H1 (cell line): ENCODE results near the gene ALLC. TPM values are rescaled to one million over a fixed set of nuclear protein-coding genes. Genes with fewer than 3 reads are reported as not detected.

Source experiments
- ASH2L ChIP-seq: fragments of 200-600, 300-600 bp; sonication (generic); IDR thresholded peaks from one replicate; pipeline ENCODE4 v1.7.1; 2017; ENCODE audit warnings: low read length
- CBX5 ChIP-seq: fragments of 300-800, 300-1000 bp; sonication (generic); IDR thresholded peaks from 2 replicates; pipeline ENCODE4 v1.7.1; 2016; ENCODE audit warnings: antibody characterized with exemption, low read length, low read depth
- GABPA ChIP-seq: IDR thresholded peaks from 2 replicates; pipeline ENCODE4 v1.6.1; 2011; ENCODE audit warnings: mild to moderate bottlenecking, low read length, moderate library complexity, borderline replicate concordance; ENCODE audit not compliant: insufficient read depth
- JUN ChIP-seq: IDR thresholded peaks from 2 replicates; pipeline ENCODE4 v1.6.1; 2011; ENCODE audit warnings: low read depth, mild to moderate bottlenecking, improper control_type of control experiment, low read length
- NANOG ChIP-seq: IDR thresholded peaks from 2 replicates; pipeline ENCODE4 v1.6.1; 2011; ENCODE audit warnings: low read length, low read depth, mild to moderate bottlenecking, inconsistent platforms; ENCODE audit not compliant: insufficient read depth, poor library complexity, severe bottlenecking
- NRF1 ChIP-seq: IDR thresholded peaks from 2 replicates; pipeline ENCODE4 v1.6.1; 2011; ENCODE audit warnings: mild to moderate bottlenecking, low read depth, low read length, improper control_type of control experiment
- RBBP5 ChIP-seq: IDR thresholded peaks from 2 replicates; pipeline ENCODE4 v1.7.1; 2012; ENCODE audit warnings: low read depth, mild to moderate bottlenecking, inconsistent platforms, low read length, moderate library complexity, borderline replicate concordance
- SUZ12 ChIP-seq: fragments of 200-600 bp; sonication (generic); IDR thresholded peaks from 2 replicates; pipeline ENCODE4 v1.6.1; 2012; ENCODE audit warnings: mild to moderate bottlenecking, inconsistent platforms, low read length, moderate library complexity, mixed read lengths
- TAF1 ChIP-seq: IDR thresholded peaks from 2 replicates; pipeline ENCODE4 v1.6.1; 2011; ENCODE audit warnings: mild to moderate bottlenecking, low read depth, low read length
- TEAD4 ChIP-seq: IDR thresholded peaks from 2 replicates; pipeline ENCODE4 v1.6.1; 2012; ENCODE audit warnings: low read depth, low read length, inconsistent platforms, mixed read lengths
- polyA plus RNA-seq, 7 experiments: library from polyadenylated mRNA; depleted of rRNA in 3 of 7; stranded (reverse) in 5 of 7; unstranded in 2 of 7; fragments of >200 nt in 5 of 7; fragments of 200-250 nt in 2 of 7; gene quantifications; 1 replicate in 5 of 7; 2 replicates in 1 of 7; 4 replicates in 1 of 7; pipeline versions ENCODE4 v1.2.1 to v1.2.3, GENCODE V29; 2011 to 2013; ENCODE audit warnings: missing spikeins in 2 of 7, mixed read lengths in 2 of 7
- total RNA-seq: library from RNA; stranded (reverse); fragmentation: NEBNext Ultra II Directional; extraction: Animal tissue kit (Norgen Biotek cat#: 25700); gene quantifications from 2 replicates; pipeline ENCODE4 v1.2.1, GENCODE V29; 2021
- TF ChIP-seq, protein P1 (sequence below): fragments of 300-600 bp; sonication (generic); IDR thresholded peaks from 2 replicates; pipeline ENCODE4 v1.7.1; 2012; ENCODE audit warnings: low read length, moderate library complexity, mild to moderate bottlenecking, inconsistent platforms; ENCODE audit not compliant: insufficient replicate concordance

The ALLC gene
- total and polyA plus RNA-seq, 2 of the 8 experiments (the other 6 are each of a cell fraction or from before 2014, with no cell fraction given) = not detected

DNA sequence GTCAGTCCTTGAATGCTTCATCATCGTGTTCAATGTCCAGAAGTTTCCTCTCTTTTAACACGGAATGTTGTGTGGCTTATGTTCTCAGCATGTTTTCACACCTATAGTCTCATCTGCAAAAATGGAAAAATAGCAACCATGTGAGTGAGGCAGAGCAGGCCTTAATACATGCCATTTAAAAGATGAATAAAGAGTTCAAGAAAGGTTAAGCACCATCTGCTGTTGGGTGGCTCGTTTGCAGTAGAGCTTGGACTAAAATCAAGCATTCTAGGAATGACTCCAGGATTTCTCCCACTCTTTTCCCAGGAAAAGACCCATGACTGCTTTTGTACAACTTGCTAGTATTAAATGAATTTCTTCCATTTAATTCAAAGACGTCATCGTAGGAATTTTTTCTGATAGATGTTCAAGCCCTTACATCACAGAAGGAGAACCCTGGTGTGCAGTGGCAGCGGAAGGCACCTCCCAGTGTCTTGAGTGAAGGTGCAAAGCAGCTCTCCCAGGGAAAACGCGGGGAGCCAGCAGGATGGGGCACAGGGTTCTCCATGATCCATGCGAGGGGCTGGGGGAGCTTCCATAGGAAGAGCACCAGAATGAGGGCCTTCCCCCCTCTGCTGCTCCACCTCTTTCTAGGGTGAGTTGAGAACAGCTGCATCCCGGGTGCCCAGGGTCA, 55.0 kb downstream of the ALLC start (continued):
- TF ChIP-seq, protein P1, sequence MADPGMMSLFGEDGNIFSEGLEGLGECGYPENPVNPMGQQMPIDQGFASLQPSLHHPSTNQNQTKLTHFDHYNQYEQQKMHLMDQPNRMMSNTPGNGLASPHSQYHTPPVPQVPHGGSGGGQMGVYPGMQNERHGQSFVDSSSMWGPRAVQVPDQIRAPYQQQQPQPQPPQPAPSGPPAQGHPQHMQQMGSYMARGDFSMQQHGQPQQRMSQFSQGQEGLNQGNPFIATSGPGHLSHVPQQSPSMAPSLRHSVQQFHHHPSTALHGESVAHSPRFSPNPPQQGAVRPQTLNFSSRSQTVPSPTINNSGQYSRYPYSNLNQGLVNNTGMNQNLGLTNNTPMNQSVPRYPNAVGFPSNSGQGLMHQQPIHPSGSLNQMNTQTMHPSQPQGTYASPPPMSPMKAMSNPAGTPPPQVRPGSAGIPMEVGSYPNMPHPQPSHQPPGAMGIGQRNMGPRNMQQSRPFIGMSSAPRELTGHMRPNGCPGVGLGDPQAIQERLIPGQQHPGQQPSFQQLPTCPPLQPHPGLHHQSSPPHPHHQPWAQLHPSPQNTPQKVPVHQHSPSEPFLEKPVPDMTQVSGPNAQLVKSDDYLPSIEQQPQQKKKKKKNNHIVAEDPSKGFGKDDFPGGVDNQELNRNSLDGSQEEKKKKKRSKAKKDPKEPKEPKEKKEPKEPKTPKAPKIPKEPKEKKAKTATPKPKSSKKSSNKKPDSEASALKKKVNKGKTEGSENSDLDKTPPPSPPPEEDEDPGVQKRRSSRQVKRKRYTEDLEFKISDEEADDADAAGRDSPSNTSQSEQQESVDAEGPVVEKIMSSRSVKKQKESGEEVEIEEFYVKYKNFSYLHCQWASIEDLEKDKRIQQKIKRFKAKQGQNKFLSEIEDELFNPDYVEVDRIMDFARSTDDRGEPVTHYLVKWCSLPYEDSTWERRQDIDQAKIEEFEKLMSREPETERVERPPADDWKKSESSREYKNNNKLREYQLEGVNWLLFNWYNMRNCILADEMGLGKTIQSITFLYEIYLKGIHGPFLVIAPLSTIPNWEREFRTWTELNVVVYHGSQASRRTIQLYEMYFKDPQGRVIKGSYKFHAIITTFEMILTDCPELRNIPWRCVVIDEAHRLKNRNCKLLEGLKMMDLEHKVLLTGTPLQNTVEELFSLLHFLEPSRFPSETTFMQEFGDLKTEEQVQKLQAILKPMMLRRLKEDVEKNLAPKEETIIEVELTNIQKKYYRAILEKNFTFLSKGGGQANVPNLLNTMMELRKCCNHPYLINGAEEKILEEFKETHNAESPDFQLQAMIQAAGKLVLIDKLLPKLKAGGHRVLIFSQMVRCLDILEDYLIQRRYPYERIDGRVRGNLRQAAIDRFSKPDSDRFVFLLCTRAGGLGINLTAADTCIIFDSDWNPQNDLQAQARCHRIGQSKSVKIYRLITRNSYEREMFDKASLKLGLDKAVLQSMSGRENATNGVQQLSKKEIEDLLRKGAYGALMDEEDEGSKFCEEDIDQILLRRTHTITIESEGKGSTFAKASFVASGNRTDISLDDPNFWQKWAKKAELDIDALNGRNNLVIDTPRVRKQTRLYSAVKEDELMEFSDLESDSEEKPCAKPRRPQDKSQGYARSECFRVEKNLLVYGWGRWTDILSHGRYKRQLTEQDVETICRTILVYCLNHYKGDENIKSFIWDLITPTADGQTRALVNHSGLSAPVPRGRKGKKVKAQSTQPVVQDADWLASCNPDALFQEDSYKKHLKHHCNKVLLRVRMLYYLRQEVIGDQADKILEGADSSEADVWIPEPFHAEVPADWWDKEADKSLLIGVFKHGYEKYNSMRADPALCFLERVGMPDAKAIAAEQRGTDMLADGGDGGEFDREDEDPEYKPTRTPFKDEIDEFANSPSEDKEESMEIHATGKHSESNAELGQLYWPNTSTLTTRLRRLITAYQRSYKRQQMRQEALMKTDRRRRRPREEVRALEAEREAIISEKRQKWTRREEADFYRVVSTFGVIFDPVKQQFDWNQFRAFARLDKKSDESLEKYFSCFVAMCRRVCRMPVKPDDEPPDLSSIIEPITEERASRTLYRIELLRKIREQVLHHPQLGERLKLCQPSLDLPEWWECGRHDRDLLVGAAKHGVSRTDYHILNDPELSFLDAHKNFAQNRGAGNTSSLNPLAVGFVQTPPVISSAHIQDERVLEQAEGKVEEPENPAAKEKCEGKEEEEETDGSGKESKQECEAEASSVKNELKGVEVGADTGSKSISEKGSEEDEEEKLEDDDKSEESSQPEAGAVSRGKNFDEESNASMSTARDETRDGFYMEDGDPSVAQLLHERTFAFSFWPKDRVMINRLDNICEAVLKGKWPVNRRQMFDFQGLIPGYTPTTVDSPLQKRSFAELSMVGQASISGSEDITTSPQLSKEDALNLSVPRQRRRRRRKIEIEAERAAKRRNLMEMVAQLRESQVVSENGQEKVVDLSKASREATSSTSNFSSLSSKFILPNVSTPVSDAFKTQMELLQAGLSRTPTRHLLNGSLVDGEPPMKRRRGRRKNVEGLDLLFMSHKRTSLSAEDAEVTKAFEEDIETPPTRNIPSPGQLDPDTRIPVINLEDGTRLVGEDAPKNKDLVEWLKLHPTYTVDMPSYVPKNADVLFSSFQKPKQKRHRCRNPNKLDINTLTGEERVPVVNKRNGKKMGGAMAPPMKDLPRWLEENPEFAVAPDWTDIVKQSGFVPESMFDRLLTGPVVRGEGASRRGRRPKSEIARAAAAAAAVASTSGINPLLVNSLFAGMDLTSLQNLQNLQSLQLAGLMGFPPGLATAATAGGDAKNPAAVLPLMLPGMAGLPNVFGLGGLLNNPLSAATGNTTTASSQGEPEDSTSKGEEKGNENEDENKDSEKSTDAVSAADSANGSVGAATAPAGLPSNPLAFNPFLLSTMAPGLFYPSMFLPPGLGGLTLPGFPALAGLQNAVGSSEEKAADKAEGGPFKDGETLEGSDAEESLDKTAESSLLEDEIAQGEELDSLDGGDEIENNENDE = no peak
- TF ChIP-seq GABPA (no peak), TAF1 (no peak), SUZ12 (no peak), NANOG (no peak), RBBP5 (no peak), JUN (no peak), NRF1 (no peak), ASH2L (no peak), CBX5 (no peak), TEAD4 (no peak)
